DOHH2 (cell line): ENCODE data around the gene IL10.

Experiments
- H3F3A ChIP-seq: fragments of 200-600 bp; sonication (generic), shearing (Covaris generic); 2 replicates; pipeline ENCODE4 v1.6.0; 2016; ENCODE audit warnings: antibody characterized with exemption, mild to moderate bottlenecking; ENCODE audit not compliant: control insufficient read depth, insufficient read depth
- H3K27ac ChIP-seq: fragments of 200-600 bp; sonication (generic); 2 replicates; pipeline ENCODE4 v1.5.1; 2014; ENCODE audit warnings: low read depth, mild to moderate bottlenecking, low read length, moderate library complexity
- H3K27me3 ChIP-seq: fragments of 200-600 bp; sonication (generic); 2 replicates; pipeline ENCODE4 v1.6.1; 2014; ENCODE audit warnings: mild to moderate bottlenecking, low read length, mixed read lengths; ENCODE audit not compliant: control insufficient read depth
- H3K36me3 ChIP-seq: fragments of 200-600 bp; sonication (generic); 2 replicates; pipeline ENCODE4 v1.6.1; 2014; ENCODE audit warnings: mild to moderate bottlenecking, low read length, moderate library complexity, mixed read lengths; ENCODE audit not compliant: control insufficient read depth
- H3K4me1 ChIP-seq: fragments of 200-600 bp; sonication (generic); 2 replicates; pipeline ENCODE4 v1.6.1; 2014; ENCODE audit warnings: mild to moderate bottlenecking, low read length, mixed read lengths; ENCODE audit not compliant: control insufficient read depth
- H3K4me2 ChIP-seq: fragments of 200-600 bp; sonication (generic); 2 replicates; pipeline ENCODE4 v1.6.0; 2014; ENCODE audit warnings: mild to moderate bottlenecking, low read length, moderate library complexity
- H3K4me3 ChIP-seq: fragments of 200-600 bp; sonication (generic); 2 replicates; pipeline ENCODE4 v1.5.1; 2014; ENCODE audit warnings: mild to moderate bottlenecking, low read length, mixed read lengths
- H3K79me2 ChIP-seq: fragments of 200-600 bp; sonication (generic); 2 replicates; pipeline ENCODE4 v1.6.1; 2014; ENCODE audit warnings: mild to moderate bottlenecking, low read length, mixed read lengths; ENCODE audit not compliant: control insufficient read depth
- H3K9me2 ChIP-seq: fragments of 200-600 bp; sonication (generic); replicated peaks from 2 replicates; pipeline ENCODE4 v1.6.1; 2014; ENCODE audit warnings: mild to moderate bottlenecking, low read length, mixed read lengths; ENCODE audit not compliant: control insufficient read depth
- H3K9me3 ChIP-seq: fragments of 200-600 bp; sonication (generic); 2 replicates; pipeline ENCODE4 v1.6.1; 2014; ENCODE audit warnings: antibody characterized with exemption, low read length, mixed read lengths; ENCODE audit not compliant: control insufficient read depth, insufficient read depth
- H4K20me1 ChIP-seq: fragments of 200-600 bp; sonication (generic); 2 replicates; pipeline ENCODE4 v1.6.0; 2014; ENCODE audit warnings: low read depth, mild to moderate bottlenecking, antibody characterized with exemption, low read length, moderate library complexity; ENCODE audit not compliant: control insufficient read depth, insufficient read depth
- EZH2phosphoT487 ChIP-seq: fragments of 200-600 bp; sonication (generic); IDR thresholded peaks from 2 replicates; pipeline ENCODE4 v1.6.1; 2017; ENCODE audit warnings: borderline replicate concordance, mild to moderate bottlenecking, antibody characterized with exemption, low read length, moderate library complexity, mixed read lengths
- TF ChIP-seq, protein P1 (sequence below): fragments of 200-600 bp; sonication (generic); IDR thresholded peaks from one replicate; pipeline ENCODE4 v1.5.1; 2014; ENCODE audit warnings: antibody characterized with exemption, mild to moderate bottlenecking, low read depth, low read length; ENCODE audit not compliant: poor library complexity, severe bottlenecking

IL10 gene

DNA sequence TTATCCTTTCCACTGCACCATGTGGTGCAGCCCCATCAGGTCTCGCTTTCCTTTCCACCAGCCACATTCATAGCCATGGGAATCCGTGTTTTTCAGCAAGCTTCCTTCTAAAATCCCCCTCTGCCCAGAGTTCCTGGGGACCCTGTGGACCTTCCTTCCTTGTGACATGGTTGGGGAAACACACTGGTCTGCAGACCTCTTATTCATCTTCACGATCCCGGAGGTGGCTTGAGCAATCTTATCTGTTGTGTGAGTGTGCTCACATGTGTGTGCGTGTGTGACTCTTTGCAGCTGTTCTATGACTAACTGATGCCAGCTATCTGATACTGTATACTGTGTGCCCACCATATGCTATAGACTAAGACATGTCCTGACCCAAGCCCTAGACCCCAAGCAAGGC lies 15.6 kb upstream of the IL10 start:
- H3K9me2 ChIP-seq, result no peaks in the 10 kb centered on the region
- H3K27ac ChIP-seq, result no peak overlapping the region
- no peaks in the 10 kb centered on the region for H4K20me1 ChIP-seq
- H3K4me1 ChIP-seq, result peaks cover 2% of the 10 kb centered on the region
- no peaks in the 10 kb centered on the region for H3K36me3 ChIP-seq
- H3K9me3 ChIP-seq, result no peaks in the 10 kb centered on the region
- H3K27me3 ChIP-seq, result peaks cover 88% of the 10 kb centered on the region
- H3F3A ChIP-seq, result no peaks in the 10 kb centered on the region
- H3K4me3 ChIP-seq, result no peak overlapping the region
- H3K4me2 ChIP-seq, result no peak overlapping the region
- H3K79me2 ChIP-seq, result no peaks in the 10 kb centered on the region
- no peak for TF ChIP-seq EZH2phosphoT487
- TF ChIP-seq, protein P1, sequence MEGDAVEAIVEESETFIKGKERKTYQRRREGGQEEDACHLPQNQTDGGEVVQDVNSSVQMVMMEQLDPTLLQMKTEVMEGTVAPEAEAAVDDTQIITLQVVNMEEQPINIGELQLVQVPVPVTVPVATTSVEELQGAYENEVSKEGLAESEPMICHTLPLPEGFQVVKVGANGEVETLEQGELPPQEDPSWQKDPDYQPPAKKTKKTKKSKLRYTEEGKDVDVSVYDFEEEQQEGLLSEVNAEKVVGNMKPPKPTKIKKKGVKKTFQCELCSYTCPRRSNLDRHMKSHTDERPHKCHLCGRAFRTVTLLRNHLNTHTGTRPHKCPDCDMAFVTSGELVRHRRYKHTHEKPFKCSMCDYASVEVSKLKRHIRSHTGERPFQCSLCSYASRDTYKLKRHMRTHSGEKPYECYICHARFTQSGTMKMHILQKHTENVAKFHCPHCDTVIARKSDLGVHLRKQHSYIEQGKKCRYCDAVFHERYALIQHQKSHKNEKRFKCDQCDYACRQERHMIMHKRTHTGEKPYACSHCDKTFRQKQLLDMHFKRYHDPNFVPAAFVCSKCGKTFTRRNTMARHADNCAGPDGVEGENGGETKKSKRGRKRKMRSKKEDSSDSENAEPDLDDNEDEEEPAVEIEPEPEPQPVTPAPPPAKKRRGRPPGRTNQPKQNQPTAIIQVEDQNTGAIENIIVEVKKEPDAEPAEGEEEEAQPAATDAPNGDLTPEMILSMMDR, result no peak

DNA sequence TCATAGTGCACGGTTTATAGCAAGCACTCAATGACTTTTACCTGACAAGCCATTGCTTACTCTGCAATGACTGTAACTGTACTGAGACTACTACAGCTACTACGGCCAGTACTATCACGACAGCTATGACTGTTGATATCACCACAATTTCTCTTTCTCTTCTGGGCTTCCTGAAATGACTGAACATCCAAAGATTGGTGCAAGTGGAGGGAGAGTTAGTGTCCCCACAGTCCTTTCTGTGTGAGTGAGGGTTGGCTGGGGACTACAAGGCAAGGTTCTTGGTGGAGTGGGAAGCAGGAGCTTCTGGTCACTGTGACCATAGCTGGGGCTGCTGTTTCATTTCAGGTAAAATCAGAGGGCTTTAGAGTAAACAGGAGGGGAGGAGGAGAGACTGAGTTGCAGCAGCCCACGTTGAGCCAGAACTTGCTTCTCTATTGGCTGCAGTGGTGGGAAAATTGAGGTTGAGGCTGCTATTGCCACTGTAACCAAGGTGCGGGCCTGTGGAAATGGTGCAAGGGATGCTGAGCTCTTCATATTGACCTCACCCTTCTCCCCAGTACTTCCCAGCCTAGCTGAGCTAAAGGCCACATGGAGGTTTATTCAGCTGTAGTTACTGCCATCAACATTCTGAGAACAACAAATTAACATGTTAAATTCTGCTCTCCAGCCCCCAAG lies 14.1 kb upstream of the IL10 start:
- Histone ChIP-seq H3K9me2 (no peaks in the 10 kb centered on the region), H3K27me3 (peaks cover 73% of the 10 kb centered on the region), H3K27ac (no peak overlapping the region), H4K20me1 (no peaks in the 10 kb centered on the region), H3K4me1 (peaks cover 10% of the 10 kb centered on the region), H3K9me3 (no peaks in the 10 kb centered on the region), H3K79me2 (no peaks in the 10 kb centered on the region), H3K36me3 (no peaks in the 10 kb centered on the region), H3F3A (no peaks in the 10 kb centered on the region), H3K4me2 (no peak overlapping the region), H3K4me3 (no peak overlapping the region)
- TF ChIP-seq EZH2phosphoT487, result no peak
- TF ChIP-seq, protein P1, result no peak

DNA sequence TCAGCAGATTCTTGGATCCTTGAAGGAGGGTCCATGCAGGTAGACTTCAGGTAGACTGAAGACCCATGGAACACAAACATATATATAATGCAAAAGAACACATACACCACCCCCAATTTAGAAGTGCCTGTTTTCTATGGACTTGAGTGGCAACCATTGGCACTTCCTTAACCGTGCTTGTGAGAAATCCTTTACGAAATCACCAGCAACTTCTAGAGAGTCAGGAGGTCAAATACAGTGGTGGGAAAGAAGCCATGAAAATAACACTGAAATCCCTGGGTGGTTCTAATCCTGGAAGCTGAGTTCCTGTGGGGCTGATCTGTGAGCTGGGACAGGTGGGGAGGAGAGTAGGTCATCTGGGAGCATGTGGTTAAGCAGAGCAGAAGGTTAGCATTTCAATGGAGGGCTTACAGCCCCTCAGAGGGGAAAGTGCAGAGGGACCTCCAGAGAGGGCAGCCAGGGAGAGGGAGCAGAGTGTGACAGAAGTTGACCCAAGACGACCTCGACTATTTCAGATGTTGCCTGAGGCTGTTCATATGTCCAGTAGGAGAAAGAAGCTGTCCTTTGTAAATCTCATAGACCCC lies 13.0 kb upstream of the IL10 start:
- Histone ChIP-seq H3K4me3 (no peak overlapping the region), H3F3A (no peaks in the 10 kb centered on the region), H3K36me3 (no peaks in the 10 kb centered on the region)

More for the DNA sequence above, 13.0 kb upstream of the IL10 start:
- no peaks in the 10 kb centered on the region for H3K79me2 ChIP-seq
- H3K27me3 ChIP-seq, result peaks cover 63% of the 10 kb centered on the region
- H3K9me3 ChIP-seq, result no peaks in the 10 kb centered on the region
- H3K9me2 ChIP-seq, result no peaks in the 10 kb centered on the region
- H3K4me2 ChIP-seq, result no peak overlapping the region
- H4K20me1 ChIP-seq, result no peaks in the 10 kb centered on the region
- no peak for TF ChIP-seq EZH2phosphoT487
- TF ChIP-seq, protein P1, result no peak
- peaks cover 10% of the 10 kb centered on the region for H3K4me1 ChIP-seq
- no peak overlapping the region for H3K27ac ChIP-seq
